ENCODE measurements around the gene RAB3IL1. TPM values are rescaled to one million over a fixed set of nuclear protein-coding genes. Genes with fewer than 3 reads are reported as not detected.

RAB3IL1 gene
- total and polyA plus RNA-seq, 2 of the 13 experiments (the other 11 are each of a cell fraction or from before 2014, with no cell fraction given), result 1.2 to 2.0 TPM

- no peak for DNase-seq (ENCODE audit: low spot score)
- no TSS peak for BruUV-seq (replicated peaks)
- TF ChIP-seq ZNF563 (CRISPR knock-in tag; IDR thresholded peaks at IDR 0.05), result no peak
- no peak for TF ChIP-seq NAIF1 (CRISPR knock-in tag; IDR thresholded peaks at IDR 0.05; ENCODE audit: borderline replicate concordance)
- TF ChIP-seq ZNF564 (CRISPR knock-in tag; IDR thresholded peaks at IDR 0.05), result no peak
- TF ChIP-seq KAT2B (IDR thresholded peaks at IDR 0.05; ENCODE audit: borderline replicate concordance, low read depth, low read length), result no peak
- no peak for TF ChIP-seq MEIS1 (CRISPR knock-in tag; IDR thresholded peaks at IDR 0.05; ENCODE audit: borderline replicate concordance)
- TF ChIP-seq RXRA (CRISPR knock-in tag; IDR thresholded peaks at IDR 0.05), result no peak
- TF ChIP-seq HNRNPUL1 (IDR thresholded peaks at IDR 0.05; ENCODE audit: low read depth, low read length), result no peak
- no peak for TF ChIP-seq HCFC1 (IDR thresholded peaks at IDR 0.05; ENCODE audit: low read depth, low read length)
- TF ChIP-seq HES4 (CRISPR knock-in tag; IDR thresholded peaks at IDR 0.05; ENCODE audit: borderline replicate concordance), result no peak
- TF ChIP-seq ZBTB20 (CRISPR knock-in tag; IDR thresholded peaks at IDR 0.05; ENCODE audit: borderline replicate concordance, low read depth), result no peak
- TF ChIP-seq MLLT10 (CRISPR knock-in tag; IDR thresholded peaks at IDR 0.05), result no peak
- no peak for TF ChIP-seq ZNF512 (CRISPR knock-in tag; IDR thresholded peaks at IDR 0.05)
- TF ChIP-seq RFXANK (CRISPR knock-in tag; IDR thresholded peaks at IDR 0.05), result no peak
- no peak for TF ChIP-seq HNF4G (IDR thresholded peaks at IDR 0.05; ENCODE audit: borderline replicate concordance, low read depth, low read length)
- TF ChIP-seq HNF4G (CRISPR knock-in tag; IDR thresholded peaks at IDR 0.05; ENCODE audit: borderline replicate concordance, low read depth), result no peak
- no peak for TF ChIP-seq RARA (CRISPR knock-in tag; IDR thresholded peaks at IDR 0.05)
- TF ChIP-seq GMEB1 (CRISPR knock-in tag; IDR thresholded peaks at IDR 0.05; ENCODE audit: borderline replicate concordance), result no peak
- TF ChIP-seq ATRX (CRISPR knock-in tag; IDR thresholded peaks at IDR 0.05; ENCODE audit: borderline replicate concordance), result no peak
- no peak for TF ChIP-seq ZNF503 (CRISPR knock-in tag; IDR thresholded peaks at IDR 0.05)
Measured at GRCh38 chr11:61910187-61911127, 6.9 kb downstream of the RAB3IL1 start.

More at GRCh38 chr11:61910187-61911127, 6.9 kb downstream of the RAB3IL1 start:
- Histone ChIP-seq H3K27me3 (ENCODE audit: control insufficient read depth in 1 of 2, insufficient read depth in 2 of 2, low read length in 2 of 2) (peaks cover 1 to 8% of the 10 kb centered on the region in 2 experiments; a peak in 2 of 5 replicates), H2AFZ (ENCODE audit: low read length) (no peak overlapping the region), H3K9me3 (ENCODE audit: low read length) (no peaks in the 10 kb centered on the region), H3K4me2 (ENCODE audit: low read depth, low read length) (no peak overlapping the region), H3K79me2 (ENCODE audit: insufficient read depth, low read length) (no peaks in the 10 kb centered on the region), H3K4me1 (ENCODE audit: insufficient read depth, low read length) (peaks cover 19% of the 10 kb centered on the region), H4K20me1 (ENCODE audit: insufficient read depth, low read length) (no peaks in the 10 kb centered on the region), H3K4me3 (replicated peaks in 1 of 3; ENCODE audit: insufficient read depth in 1 of 3, low read depth in 2 of 3, low read length in 3 of 3) (no peak overlapping the region), H3K9ac (ENCODE audit: insufficient read depth, low read depth, low read length) (no peak overlapping the region), H3K27ac (ENCODE audit: extremely low read length, insufficient read depth, low read length) (no peak overlapping the region), H3K36me3 (replicated peaks in 1 of 2; ENCODE audit: control insufficient read depth in 1 of 2, insufficient read depth in 2 of 2, low read length in 2 of 2) (no peaks in the 10 kb centered on the region)
- ATAC-seq (no peak), FAIRE-seq (no peak)
- CTCF ChIA-PET (ENCODE audit: low intra/inter-chr PET ratio, low total read pairs), result interaction anchor here (0.9 kb wide), 1 partner anchor 11 kb away, joined by 4 read pairs; no protein-coding TSS in a partner anchor
- WGBS (ENCODE audit: low lambda C conversion rate), result 76% methylated on average over 9 of the region's 13 CpGs
- intact Hi-C loops (cut with micrococcal nuclease; ENCODE audit: unreplicated experiment) (no loop called here), in situ Hi-C loops (cut with HindIII; ENCODE audit: extremely low pct_ligation_motif_present, low pct_unique_long_range_greater_than_20kb) (no loop called here)
- POLR2A ChIA-PET, result interaction anchor here (0.6 to 1.1 kb wide), 2 partner anchors 16 to 39 kb away, joined by 3 to 6 read pairs; no protein-coding TSS in a partner anchor
